GM21737 (cell line): ENCODE measurements around the gene IL17B.
A peak's percentile ranks its signal among the peaks of the same experiment; 100 is the strongest.
"Not testable (repeated sequence)": the region's sequence is repeated elsewhere in the genome, so short reads cannot be mapped to it uniquely, and the experiment has no call there.

ENCODE experiments used
- ATAC-seq: cut with Tn5 transposase; IDR thresholded peaks from one replicate; pipeline ENCODE4 v1.9.1; 2021; ENCODE audit warnings: mild to moderate bottlenecking, moderate library complexity; ENCODE audit not compliant: unreplicated experiment

Gene IL17B

GRCh38 chr5:149403923-149404745, 25.0 kb upstream of the IL17B start:
- no peak for ATAC-seq

- no peak for ATAC-seq
Observed at GRCh38 chr5:149402291-149402690, 23.2 kb upstream of the IL17B start.

- ATAC-seq = no peak
Observed at GRCh38 chr5:149401051-149401450, 22.0 kb upstream of the IL17B start.

- ATAC-seq = no peak
Observed at GRCh38 chr5:149400304-149400703, 21.2 kb upstream of the IL17B start.

- no peak for ATAC-seq
Observed at GRCh38 chr5:149399775-149400174, 20.7 kb upstream of the IL17B start.

GRCh38 chr5:149398747-149399266, 19.7 kb upstream of the IL17B start:
- not testable (repeated sequence) for ATAC-seq

GRCh38 chr5:149397530-149397929, 18.4 kb upstream of the IL17B start:
- no peak for ATAC-seq

- ATAC-seq = not testable (repeated sequence)
Observed at GRCh38 chr5:149394996-149395395, 15.9 kb upstream of the IL17B start.

GRCh38 chr5:149392718-149393117, 13.6 kb upstream of the IL17B start:
- no peak for ATAC-seq

- ATAC-seq = no peak
Observed at GRCh38 chr5:149391524-149391923, 12.4 kb upstream of the IL17B start.

- ATAC-seq = not testable (repeated sequence)
Observed at GRCh38 chr5:149391076-149391475, 12.0 kb upstream of the IL17B start.

- ATAC-seq = no peak
Observed at GRCh38 chr5:149389552-149390495, 10.7 kb upstream of the IL17B start.

- ATAC-seq = no peak
Observed at GRCh38 chr5:149388498-149389190, 9.6 kb upstream of the IL17B start.

- no peak for ATAC-seq
Observed at GRCh38 chr5:149387982-149388381, 8.9 kb upstream of the IL17B start.

- no peak for ATAC-seq
Observed at GRCh38 chr5:149387081-149387631, 8.1 kb upstream of the IL17B start.

GRCh38 chr5:149386166-149386565, 7.1 kb upstream of the IL17B start:
- ATAC-seq = no peak

GRCh38 chr5:149383399-149383798, 4.3 kb upstream of the IL17B start:
- ATAC-seq = no peak

- no peak for ATAC-seq
Observed at GRCh38 chr5:149382517-149383220, 3.6 kb upstream of the IL17B start.

- ATAC-seq = peak; percentile 73
Observed at GRCh38 chr5:149381986-149382338, 2.9 kb upstream of the IL17B start.
